Fibroblast of lung (primary cell): ENCODE data around the gene AMPD3. TPM values are rescaled to one million over a fixed set of nuclear protein-coding genes. Genes with fewer than 3 reads are reported as not detected.

Experiments
- DNase-seq, 2 donors: peaks; one replicate each; pipeline versions ENCODE4 v3.0.0 to v3.0.0-alpha.2; 2010; ENCODE audit warnings: low read depth in 2 of 2
- H2AFZ ChIP-seq: 2 replicates; pipeline ENCODE4 v1.5.1; 2012; ENCODE audit warnings: low read length, control low read depth, inconsistent platforms
- H3K27ac ChIP-seq: 2 replicates; pipeline ENCODE4 v1.5.1; 2011; ENCODE audit warnings: low read length, control low read depth; ENCODE audit not compliant: insufficient read depth
- H3K27me3 ChIP-seq: 2 replicates; pipeline ENCODE4 v1.5.1; 2011; ENCODE audit warnings: mild to moderate bottlenecking, low read length; ENCODE audit not compliant: control insufficient read depth, insufficient read depth
- H3K36me3 ChIP-seq: 2 replicates; pipeline ENCODE4 v1.5.1; 2011; ENCODE audit warnings: low read length; ENCODE audit not compliant: control insufficient read depth, insufficient read depth
- H3K4me1 ChIP-seq: 2 replicates; pipeline ENCODE4 v1.5.1; 2011; ENCODE audit warnings: low read length; ENCODE audit not compliant: control insufficient read depth, insufficient read depth; ENCODE audit errors: extremely low read depth
- H3K4me2 ChIP-seq: 2 replicates; pipeline ENCODE4 v1.5.1; 2011; ENCODE audit warnings: low read length, control low read depth; ENCODE audit not compliant: insufficient read depth; ENCODE audit errors: extremely low read depth
- H3K4me3 ChIP-seq, 4 experiments: fragments of 200-600 bp in 1 of 4; sonication (generic) in 1 of 4; replicated peaks in 1 of 4; 2 replicates each; pipeline ENCODE4 v1.5.1; 2011 to 2016; ENCODE audit warnings: low read length in 4 of 4, low read depth in 3 of 4, mild to moderate bottlenecking in 3 of 4, control low read depth in 2 of 4, inconsistent platforms in 1 of 4, mixed read lengths in 1 of 4; ENCODE audit not compliant: insufficient read depth in 1 of 4; ENCODE audit errors: control extremely low read depth in 1 of 4
- H3K79me2 ChIP-seq: 2 replicates; pipeline ENCODE4 v1.5.1; 2012; ENCODE audit warnings: mild to moderate bottlenecking, low read length, inconsistent platforms; ENCODE audit not compliant: control insufficient read depth, insufficient read depth
- H3K9ac ChIP-seq: 2 replicates; pipeline ENCODE4 v1.5.1; 2011; ENCODE audit warnings: mild to moderate bottlenecking, low read length, control low read depth; ENCODE audit not compliant: insufficient read depth
- H3K9me3 ChIP-seq: 2 replicates; pipeline ENCODE4 v1.5.1; 2012; ENCODE audit warnings: low read depth, low read length; ENCODE audit not compliant: control insufficient read depth, insufficient read depth
- H4K20me1 ChIP-seq: 2 replicates; pipeline ENCODE4 v1.5.1; 2011; ENCODE audit warnings: low read length; ENCODE audit not compliant: control insufficient read depth, insufficient read depth; ENCODE audit errors: extremely low read depth
- CTCF ChIP-seq, 2 donors: IDR thresholded peaks in 1 of 2; conservative IDR thresholded peaks in 1 of 2; 1 replicate in 1 of 2; 2 replicates in 1 of 2; pipeline ENCODE4 v1.5.1; 2011 to 2012; ENCODE audit warnings: low read length in 2 of 2, control low read depth in 1 of 2, inconsistent platforms in 1 of 2, low read depth in 1 of 2, mild to moderate bottlenecking in 1 of 2
- EZH2 ChIP-seq: IDR thresholded peaks from 2 replicates; pipeline ENCODE4 v1.5.1; 2012; ENCODE audit warnings: low read length, control low read depth, mild to moderate bottlenecking; ENCODE audit errors: missing control alignments
- polyA plus RNA-seq, 2 donors: library from polyadenylated mRNA; depleted of rRNA in 1 of 2; stranded (reverse) in 1 of 2; unstranded in 1 of 2; fragments of >200 nt; gene quantifications; 2 replicates each; pipeline ENCODE4 v1.2.1, GENCODE V29; 2011 to 2012; ENCODE audit warnings: missing spikeins in 1 of 2
- total RNA-seq: library from RNA; depleted of rRNA; stranded (reverse); fragments of >200 nt; gene quantifications from 2 replicates; pipeline ENCODE4 v1.2.1, GENCODE V29; 2014

Gene AMPD3
- total and polyA plus RNA-seq, 2 donors (not counting 1 experiment from before 2014, with no cell fraction given): 18.1 to 24.9 TPM

GRCh38 chr11:10476927-10477689 lies 22.0 kb downstream of the AMPD3 start:
- no peak overlapping the region for H3K4me2 ChIP-seq
- no peak overlapping the region for H3K4me3 ChIP-seq
- H3K4me1 ChIP-seq: no peaks in the 10 kb centered on the region
- no peak overlapping the region for H3K27ac ChIP-seq
- DNase-seq: no peak
- H3K9me3 ChIP-seq: no peaks in the 10 kb centered on the region
- H3K36me3 ChIP-seq: peaks cover 5% of the 10 kb centered on the region
- H3K79me2 ChIP-seq: no peaks in the 10 kb centered on the region
- H2AFZ ChIP-seq: no peak overlapping the region
- no peak overlapping the region for H3K9ac ChIP-seq
- no peak for TF ChIP-seq CTCF (conservative IDR thresholded peaks at IDR 0.05 in 1 of 2, IDR thresholded peaks at IDR 0.05 in 1 of 2; ENCODE audit: low read depth in 1 of 2, low read length in 2 of 2)
- TF ChIP-seq EZH2: no peak
- no peaks in the 10 kb centered on the region for H4K20me1 ChIP-seq
- H3K27me3 ChIP-seq: no peaks in the 10 kb centered on the region

- TF ChIP-seq EZH2 (no peak), CTCF (conservative IDR thresholded peaks at IDR 0.05 in 1 of 2, IDR thresholded peaks at IDR 0.05 in 1 of 2; ENCODE audit: low read depth in 1 of 2, low read length in 2 of 2) (no peak)
- Histone ChIP-seq H4K20me1 (no peaks in the 10 kb centered on the region), H3K9me3 (no peaks in the 10 kb centered on the region)
Observed at GRCh38 chr11:10477690-10478046, 22.6 kb downstream of the AMPD3 start.

GRCh38 chr11:10478066-10478465 lies 23.0 kb downstream of the AMPD3 start:
- TF ChIP-seq EZH2 (no peak), CTCF (conservative IDR thresholded peaks at IDR 0.05 in 1 of 2, IDR thresholded peaks at IDR 0.05 in 1 of 2; ENCODE audit: low read depth in 1 of 2, low read length in 2 of 2) (no peak)
- no peak overlapping the region for H2AFZ ChIP-seq
- H3K9me3 ChIP-seq: no peaks in the 10 kb centered on the region
- H3K27ac ChIP-seq: no peak overlapping the region
- H3K4me3 ChIP-seq: no peak overlapping the region
- H3K4me2 ChIP-seq: no peak overlapping the region
- peak in 1 of 2 donors; percentile 23 for DNase-seq
- H3K79me2 ChIP-seq: no peaks in the 10 kb centered on the region
- peaks cover 5% of the 10 kb centered on the region for H3K36me3 ChIP-seq
- H3K27me3 ChIP-seq: no peaks in the 10 kb centered on the region
- no peaks in the 10 kb centered on the region for H4K20me1 ChIP-seq
- no peaks in the 10 kb centered on the region for H3K4me1 ChIP-seq
- H3K9ac ChIP-seq: no peak overlapping the region

More at GRCh38 chr11:10477690-10478046, 22.6 kb downstream of the AMPD3 start:
- H3K4me1 ChIP-seq: no peaks in the 10 kb centered on the region
- H3K27me3 ChIP-seq: no peaks in the 10 kb centered on the region
- H3K27ac ChIP-seq: no peak overlapping the region
- H3K9ac ChIP-seq: no peak overlapping the region
- H3K79me2 ChIP-seq: no peaks in the 10 kb centered on the region
- H3K4me3 ChIP-seq: no peak overlapping the region
- H2AFZ ChIP-seq: no peak overlapping the region
- H3K36me3 ChIP-seq: peaks cover 5% of the 10 kb centered on the region
- no peak for DNase-seq
- no peak overlapping the region for H3K4me2 ChIP-seq
